PC-9 (cell line): ENCODE measurements around the gene VPS36.

Experiments used
- CTCF ChIP-seq: fragments of 200-600 bp; sonication (generic); conservative IDR thresholded peaks from 2 replicates; pipeline ENCODE4 v1.6.1; 2017; ENCODE audit warnings: mixed run types, antibody characterized with exemption, mild to moderate bottlenecking, moderate library complexity
- EZH2 ChIP-seq: fragments of 200-600 bp; sonication (generic); IDR thresholded peaks from 2 replicates; pipeline ENCODE4 v1.8.0; 2017; ENCODE audit warnings: antibody characterized with exemption, low read depth

- no peak for TF ChIP-seq CTCF
- TF ChIP-seq EZH2 = no peak
These were observed 76.0 kb downstream of the VPS36 start for GRCh38 chr13:52374389-52374788.
